GM19035 (cell line): ENCODE results near the gene RPN2.

Source experiments
- ATAC-seq: cut with Tn5 transposase; IDR thresholded peaks from one replicate; pipeline ENCODE4 v1.9.1; 2021; ENCODE audit not compliant: unreplicated experiment

Gene RPN2

DNA sequence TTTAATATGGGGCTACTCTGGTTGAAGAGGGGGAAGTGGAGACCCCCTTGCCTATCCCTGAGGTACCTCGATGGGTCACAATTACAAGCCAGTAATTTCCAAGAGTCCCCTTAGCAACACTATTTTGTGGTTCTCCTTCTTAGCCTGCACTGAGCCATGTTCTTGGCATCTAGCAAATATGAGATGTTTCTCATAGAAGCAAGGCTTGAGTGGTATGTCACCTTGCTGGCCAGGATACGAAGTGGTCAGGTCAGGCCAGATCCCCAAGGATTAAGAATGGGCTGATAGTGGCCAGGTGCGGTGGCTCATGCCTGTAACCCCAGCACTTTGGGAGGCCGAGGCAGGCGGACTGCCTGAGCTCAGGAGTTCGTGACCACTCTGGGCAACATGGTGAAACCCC lies 84.6 kb downstream of the RPN2 start:
- ATAC-seq: no peak

DNA sequence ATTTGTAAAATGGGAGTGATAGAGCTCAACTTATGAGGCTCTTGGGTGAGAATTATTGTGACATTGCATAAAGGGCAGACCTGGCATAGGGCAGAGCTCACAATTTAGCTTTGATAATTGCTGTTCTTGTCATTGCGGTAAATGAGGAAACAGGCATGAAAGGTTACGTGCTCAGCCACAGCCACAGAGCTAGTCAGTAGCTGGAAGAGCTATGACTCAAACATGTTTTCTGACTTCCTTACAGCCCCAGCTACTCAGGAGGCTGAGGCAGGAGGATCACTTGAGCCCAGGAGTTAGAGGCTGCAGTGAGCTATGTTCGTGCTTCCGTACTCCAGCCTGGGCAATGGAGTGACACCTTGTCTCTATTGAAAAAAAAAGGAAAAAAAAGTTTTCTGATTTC lies 86.0 kb downstream of the RPN2 start:
- ATAC-seq: no peak

- ATAC-seq: no peak
These were observed 88.0 kb downstream of the RPN2 start for GRCh38 chr20:37266940-37267666.

GRCh38 chr20:37267667-37268313 lies 88.7 kb downstream of the RPN2 start:
- ATAC-seq: no peak

- ATAC-seq: no peak
These were observed 91.7 kb downstream of the RPN2 start for GRCh38 chr20:37270576-37271420.

DNA sequence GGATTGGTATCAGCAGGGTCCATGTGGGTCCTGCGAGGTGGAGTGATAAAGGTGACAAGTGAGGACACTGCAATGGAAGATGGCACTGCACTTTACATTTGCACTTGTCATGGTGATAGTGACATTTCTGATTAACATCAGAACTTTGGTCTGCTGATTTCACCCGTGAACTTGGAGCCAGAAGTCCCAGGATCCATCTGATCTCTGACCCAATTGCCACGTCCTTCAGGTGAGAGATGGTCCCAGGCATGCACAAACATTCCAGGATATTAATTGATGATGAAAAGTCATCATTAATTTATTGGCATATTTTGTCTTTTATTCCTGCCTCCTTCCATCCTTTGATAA lies 92.3 kb downstream of the RPN2 start:
- no peak for ATAC-seq

DNA sequence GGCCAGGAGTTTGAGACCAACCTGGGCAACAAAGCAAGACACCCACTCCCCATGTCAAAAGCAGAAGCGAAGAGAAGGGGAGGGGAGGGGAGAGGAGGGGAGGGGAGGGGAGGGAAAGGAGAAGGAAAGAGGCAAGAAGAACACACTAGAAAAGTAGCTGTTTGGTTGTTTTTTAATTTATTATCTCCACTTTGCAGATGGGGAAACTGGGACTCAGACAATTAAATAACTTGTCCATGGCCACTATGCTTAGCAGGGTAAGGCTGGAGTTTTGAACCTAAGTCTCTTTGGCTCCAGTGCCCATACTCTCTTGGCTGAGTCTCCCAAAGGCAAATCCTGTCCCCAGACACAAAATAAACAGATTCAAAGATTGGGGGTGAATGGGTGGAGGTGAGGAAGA lies 94.9 kb downstream of the RPN2 start:
- no peak for ATAC-seq

DNA sequence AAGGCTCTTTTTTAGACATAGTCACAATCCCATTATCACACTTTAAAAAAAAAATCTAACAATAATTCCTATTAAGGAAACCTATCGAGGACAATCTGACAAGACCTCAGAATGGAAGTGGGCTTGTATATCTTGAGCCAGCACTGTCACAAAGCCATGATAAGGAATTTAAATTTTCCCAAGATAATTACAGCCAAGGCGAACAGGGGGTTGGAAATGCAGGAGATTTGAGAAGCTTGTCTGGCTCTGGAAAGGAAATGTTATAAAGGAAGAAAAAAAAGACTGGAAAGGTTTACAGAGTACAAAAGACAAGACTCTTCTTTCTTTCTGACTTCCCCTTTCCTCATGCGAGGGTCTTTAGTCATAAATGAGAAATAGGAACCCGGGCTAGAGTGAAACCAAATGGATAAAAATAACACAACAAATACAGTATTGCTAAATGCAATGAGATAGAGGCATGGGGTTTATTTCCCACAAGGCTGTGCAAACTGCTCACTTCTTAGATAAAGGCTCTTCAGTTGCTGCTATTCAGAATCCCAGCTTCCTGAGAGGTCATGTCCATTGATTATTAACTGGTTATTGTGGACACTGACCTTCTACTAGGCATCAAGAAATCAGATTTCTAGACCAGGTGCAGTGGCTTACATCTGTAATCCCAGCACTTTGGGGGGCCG lies 95.9 kb downstream of the RPN2 start:
- ATAC-seq: no peak

- peak; percentile 62 for ATAC-seq
These were observed 97.5 kb downstream of the RPN2 start for GRCh38 chr20:37276494-37277252.

DNA sequence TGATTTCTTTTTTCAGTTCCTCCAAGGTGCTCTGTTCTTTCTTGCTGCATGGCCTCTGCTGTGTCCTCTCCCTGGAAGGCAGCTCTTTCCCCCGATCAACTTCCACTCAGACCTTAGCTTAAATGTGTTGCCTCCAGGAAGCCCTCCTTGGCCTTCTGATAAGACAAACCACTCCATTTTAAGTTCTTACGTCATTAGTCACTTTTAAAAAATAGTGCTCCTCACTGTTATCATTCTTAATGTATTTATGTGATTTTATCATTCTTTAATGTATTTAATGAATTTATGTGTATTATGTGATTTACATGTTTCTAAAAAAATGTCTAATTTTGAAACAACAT lies 98.1 kb downstream of the RPN2 start:
- no peak for ATAC-seq

- ATAC-seq: no peak
These were observed 99.9 kb downstream of the RPN2 start for GRCh38 chr20:37278966-37279590.

DNA sequence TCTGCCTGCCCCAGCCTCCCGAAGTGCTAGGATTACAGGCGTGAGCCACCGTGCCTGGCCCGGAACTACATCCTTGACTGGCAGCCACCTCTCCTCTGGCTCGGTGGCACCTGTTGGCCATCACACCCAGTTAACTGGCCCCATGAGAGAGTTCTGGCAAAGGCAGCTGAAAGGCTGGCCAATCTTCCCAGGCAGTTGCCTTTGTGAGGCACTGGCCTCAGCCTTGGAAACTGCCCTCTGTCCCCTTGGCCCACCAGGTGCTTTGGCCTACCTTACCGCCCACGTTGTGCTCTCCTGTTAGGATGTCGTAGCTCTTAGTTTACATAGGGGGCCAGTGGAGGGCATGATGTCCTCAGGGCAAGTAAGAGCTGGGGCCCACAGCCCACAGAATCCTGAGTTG lies 100.7 kb downstream of the RPN2 start:
- ATAC-seq: no peak

DNA sequence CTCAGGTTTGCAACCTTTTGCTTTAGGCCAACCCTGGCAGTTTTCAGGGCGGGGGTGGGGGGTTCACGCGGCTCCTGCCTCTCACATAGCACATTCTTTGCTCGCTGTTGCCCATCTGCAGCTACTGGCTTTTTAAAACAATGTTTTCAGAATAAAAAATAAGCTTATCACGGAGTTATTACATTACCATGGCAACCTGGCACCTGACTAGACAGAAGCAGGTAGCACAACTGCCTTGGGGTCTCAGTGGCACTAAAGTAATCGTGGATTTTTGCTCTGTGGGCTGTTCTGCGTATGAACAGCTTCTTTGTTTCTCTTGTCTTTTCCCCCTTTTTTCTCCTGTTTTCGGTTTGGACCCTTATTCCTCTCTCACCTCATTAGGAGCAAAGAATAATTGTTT lies 101.3 kb downstream of the RPN2 start:
- no peak for ATAC-seq

DNA sequence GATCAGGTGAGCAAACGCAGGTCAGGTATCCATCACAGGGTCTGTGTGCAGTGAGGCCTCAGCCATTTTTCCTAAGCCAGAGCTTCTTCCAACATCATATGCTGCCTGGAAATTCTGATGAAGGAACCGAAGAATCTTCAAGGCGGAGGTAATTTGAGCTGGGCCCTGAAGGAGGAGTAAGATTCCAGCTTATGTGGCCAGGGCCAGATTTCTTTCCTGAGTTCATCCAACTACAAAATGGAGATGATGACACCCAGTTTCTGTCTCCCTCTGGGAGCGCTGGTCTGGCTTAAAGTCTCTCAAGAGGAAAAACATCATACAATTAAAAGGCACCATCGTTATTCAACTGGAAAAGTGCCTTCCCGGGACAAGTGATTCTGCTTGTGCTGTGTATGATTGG lies 103.4 kb downstream of the RPN2 start:
- no peak for ATAC-seq

- ATAC-seq: no peak
These were observed 104.5 kb downstream of the RPN2 start for GRCh38 chr20:37283530-37284195.

DNA sequence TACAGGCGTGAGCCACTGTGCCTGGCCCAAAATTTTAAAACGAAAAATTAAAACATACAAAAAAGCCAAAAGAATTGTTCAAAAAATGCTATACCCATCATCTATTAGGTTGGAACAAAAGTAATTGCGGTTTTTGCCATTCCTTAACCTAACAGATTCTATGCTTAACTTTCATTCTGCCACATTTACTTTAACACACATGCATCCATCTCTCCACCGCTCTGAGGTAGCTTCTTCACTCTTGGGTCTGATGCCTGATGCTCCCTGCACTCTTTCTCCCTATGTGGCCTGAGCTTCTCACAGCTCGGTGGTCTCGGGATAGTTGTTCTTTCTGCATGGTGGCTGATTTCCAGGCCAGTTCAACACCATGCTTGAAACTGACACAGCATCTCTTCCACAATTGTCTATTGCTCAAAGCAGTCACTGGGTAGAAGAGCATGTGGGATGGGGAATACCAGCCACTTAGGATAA lies 105.6 kb downstream of the RPN2 start:
- no peak for ATAC-seq

DNA sequence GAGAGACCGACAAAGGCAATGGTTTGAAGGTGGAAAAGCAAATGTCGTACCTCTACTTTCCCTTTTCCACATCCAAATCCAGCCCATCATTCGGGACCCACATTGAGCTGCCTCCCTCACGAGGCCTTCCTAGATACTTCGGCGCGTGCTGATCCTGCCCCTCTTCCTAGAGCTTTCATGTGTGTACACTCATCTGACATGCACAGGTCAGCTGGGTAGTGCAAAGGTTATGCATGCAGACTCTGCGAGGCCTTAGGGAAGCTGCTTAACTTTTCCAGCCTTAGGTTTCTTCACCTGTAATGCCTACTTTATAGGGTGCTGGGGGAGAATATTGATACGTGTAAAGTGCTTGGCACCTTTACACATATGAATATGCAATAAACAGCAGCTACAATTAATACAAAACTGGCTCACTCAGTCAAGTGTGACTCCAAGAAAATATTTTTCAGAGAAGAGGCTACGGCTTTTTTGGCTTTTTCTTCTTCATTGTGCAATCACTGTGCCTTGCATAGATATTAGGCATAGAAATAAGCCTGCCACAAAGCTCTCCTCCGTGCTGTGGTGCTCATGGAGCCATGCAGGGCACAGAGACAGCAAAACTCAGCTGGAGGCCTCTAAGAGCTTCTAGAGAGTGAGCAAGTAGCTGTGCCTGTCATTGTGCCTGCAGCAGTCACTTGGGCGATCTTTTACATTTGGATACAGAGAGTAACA lies 106.7 kb downstream of the RPN2 start:
- no peak for ATAC-seq

DNA sequence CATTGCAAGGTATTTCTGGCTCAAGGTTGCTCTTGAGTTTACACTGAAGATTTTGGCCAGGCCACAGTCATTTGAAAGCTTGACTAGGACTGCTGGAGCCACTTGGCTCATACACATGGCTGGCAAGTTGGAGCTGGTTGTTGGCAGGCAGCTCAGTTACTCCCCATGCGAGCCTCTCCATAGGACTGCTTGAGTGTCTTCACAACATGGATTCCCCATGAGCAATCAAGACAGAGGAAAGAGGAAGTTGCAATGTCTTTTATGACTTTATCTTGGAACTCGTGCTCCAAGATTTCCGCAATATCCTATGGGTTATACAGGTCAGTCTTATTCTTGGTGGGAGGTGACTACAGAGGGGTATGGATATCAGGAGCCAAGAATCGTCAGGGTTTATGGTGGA lies 109.0 kb downstream of the RPN2 start:
- ATAC-seq: no peak

DNA sequence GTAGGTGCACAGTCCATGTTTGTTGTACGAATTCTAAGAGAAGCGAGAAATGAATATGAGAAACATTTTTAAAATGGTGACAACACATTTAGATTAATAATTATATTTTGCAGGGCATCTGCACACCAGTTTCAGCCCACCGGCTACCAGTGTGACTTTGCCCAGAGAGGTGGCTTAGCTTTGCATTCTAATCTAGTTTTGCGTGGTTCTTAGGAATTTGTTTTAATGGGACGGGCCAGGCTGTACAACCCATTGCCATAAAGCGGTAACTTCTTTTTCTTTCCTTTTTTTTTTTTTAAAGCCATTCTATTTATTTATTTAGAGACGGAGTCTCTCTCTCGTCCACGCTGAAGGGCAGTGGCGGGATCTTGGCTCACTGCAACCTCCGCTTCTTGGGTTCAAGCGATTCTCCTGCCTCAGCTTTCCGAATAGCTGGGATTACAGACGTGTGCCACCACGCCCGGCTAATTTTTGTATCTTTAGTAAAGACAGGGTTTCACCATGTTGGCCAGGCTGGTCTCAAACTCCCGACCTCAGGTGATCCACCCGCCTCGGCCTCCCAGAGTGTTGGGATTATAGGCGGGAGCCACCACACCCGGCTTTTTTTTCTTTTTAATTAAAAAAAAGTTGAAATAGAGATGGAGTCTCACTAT lies 111.2 kb downstream of the RPN2 start:
- ATAC-seq: no peak
